Prostate gland (tissue), 2 donors: ENCODE data around the gene ACSS1.

Experiments used
- POLR2A ChIP-seq: fragments of 450-650 bp; IDR thresholded peaks from one replicate; pipeline ENCODE4 v1.6.1; 2016; ENCODE audit warnings: antibody characterized with exemption, mild to moderate bottlenecking
- TF ChIP-seq, protein P1 (sequence below), 4 experiments: fragments of 200-600 bp in 2 of 4; fragments of 450-650 bp in 2 of 4; sonication (generic) in 2 of 4; IDR thresholded peaks; 1 replicate in 3 of 4; 2 replicates in 1 of 4; pipeline ENCODE4 v1.5.1; 2016 to 2019; ENCODE audit warnings: antibody characterized with exemption in 4 of 4, mild to moderate bottlenecking in 2 of 4, moderate library complexity in 2 of 4

DNA sequence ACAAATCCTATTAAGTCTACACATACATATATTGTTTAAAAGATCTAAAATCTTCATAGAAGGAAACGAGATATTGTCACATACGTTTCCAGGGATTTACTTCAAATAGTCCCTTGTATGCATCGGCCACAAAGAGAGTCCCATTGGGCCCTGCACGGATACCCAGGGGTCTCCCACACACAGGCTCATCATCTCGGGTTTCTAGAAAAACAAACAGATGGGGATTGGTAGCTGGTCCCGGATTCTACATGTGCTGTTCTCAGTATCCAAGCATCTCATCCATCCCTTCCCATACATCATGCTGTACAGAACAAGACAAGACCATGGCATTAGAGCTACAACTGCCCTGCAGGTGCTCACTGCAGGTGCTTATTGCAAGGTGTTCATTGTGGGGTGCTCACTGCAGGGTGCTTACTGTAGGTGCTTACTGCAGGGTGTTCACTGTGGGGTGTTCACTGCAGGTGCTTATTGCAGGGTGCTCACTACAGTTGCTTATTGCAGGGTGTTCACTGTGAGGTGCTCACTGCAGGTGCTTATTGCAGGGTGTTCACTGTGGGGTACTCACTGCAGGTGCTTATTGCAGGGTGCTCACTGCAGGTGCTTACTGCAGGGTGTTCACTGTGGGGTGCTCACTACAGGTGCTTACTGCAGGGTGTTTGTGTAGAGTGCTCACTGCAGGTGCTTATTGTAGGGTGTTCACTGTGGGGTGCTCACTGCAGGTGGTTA, 86.4 kb downstream of the ACSS1 start:
- TF ChIP-seq POLR2A, result no peak
- TF ChIP-seq, protein P1, sequence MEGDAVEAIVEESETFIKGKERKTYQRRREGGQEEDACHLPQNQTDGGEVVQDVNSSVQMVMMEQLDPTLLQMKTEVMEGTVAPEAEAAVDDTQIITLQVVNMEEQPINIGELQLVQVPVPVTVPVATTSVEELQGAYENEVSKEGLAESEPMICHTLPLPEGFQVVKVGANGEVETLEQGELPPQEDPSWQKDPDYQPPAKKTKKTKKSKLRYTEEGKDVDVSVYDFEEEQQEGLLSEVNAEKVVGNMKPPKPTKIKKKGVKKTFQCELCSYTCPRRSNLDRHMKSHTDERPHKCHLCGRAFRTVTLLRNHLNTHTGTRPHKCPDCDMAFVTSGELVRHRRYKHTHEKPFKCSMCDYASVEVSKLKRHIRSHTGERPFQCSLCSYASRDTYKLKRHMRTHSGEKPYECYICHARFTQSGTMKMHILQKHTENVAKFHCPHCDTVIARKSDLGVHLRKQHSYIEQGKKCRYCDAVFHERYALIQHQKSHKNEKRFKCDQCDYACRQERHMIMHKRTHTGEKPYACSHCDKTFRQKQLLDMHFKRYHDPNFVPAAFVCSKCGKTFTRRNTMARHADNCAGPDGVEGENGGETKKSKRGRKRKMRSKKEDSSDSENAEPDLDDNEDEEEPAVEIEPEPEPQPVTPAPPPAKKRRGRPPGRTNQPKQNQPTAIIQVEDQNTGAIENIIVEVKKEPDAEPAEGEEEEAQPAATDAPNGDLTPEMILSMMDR (IDR thresholded peaks at IDR 0.05), result no peak
